ENCODE measurements around the gene CLINT1. TPM values are rescaled to one million over a fixed set of nuclear protein-coding genes. Genes with fewer than 3 reads are reported as not detected.

CLINT1 gene
- total and polyA plus RNA-seq, 2 of the 13 experiments (the other 11 are each of a cell fraction or from before 2014, with no cell fraction given) = 64.0 to 104 TPM

- TF ChIP-seq HINFP (CRISPR knock-in tag; IDR thresholded peaks at IDR 0.05; ENCODE audit: low read depth) = no peak
- no peak for TF ChIP-seq ZNF615 (CRISPR knock-in tag; IDR thresholded peaks at IDR 0.05; ENCODE audit: borderline replicate concordance)
- TF ChIP-seq ZNF256 (CRISPR knock-in tag; conservative IDR thresholded peaks at IDR 0.05) = no peak
- no peak for TF ChIP-seq PHF8 (CRISPR knock-in tag; IDR thresholded peaks at IDR 0.05)
- no peak for TF ChIP-seq ZNF773 (CRISPR knock-in tag; IDR thresholded peaks at IDR 0.05; ENCODE audit: borderline replicate concordance)
- TF ChIP-seq ZBTB42 (CRISPR knock-in tag; IDR thresholded peaks at IDR 0.05) = no peak
- no peak for TF ChIP-seq CBX1 (IDR thresholded peaks at IDR 0.05; ENCODE audit: low read depth)
- TF ChIP-seq ZNF652 (CRISPR knock-in tag; IDR thresholded peaks at IDR 0.05; ENCODE audit: borderline replicate concordance, low read depth) = peak; percentile 30; the same call in 1 of the 2 replicates
- no peak for TF ChIP-seq ZUFSP (CRISPR knock-in tag; IDR thresholded peaks at IDR 0.05; ENCODE audit: borderline replicate concordance)
- TF ChIP-seq TARDBP (CRISPR knock-in tag; IDR thresholded peaks at IDR 0.05) = no peak
- TF ChIP-seq ZNF296 (CRISPR knock-in tag; conservative IDR thresholded peaks at IDR 0.05) = no peak
- TF ChIP-seq ZNF281 (CRISPR knock-in tag; IDR thresholded peaks at IDR 0.05; ENCODE audit: borderline replicate concordance) = no peak
- TF ChIP-seq ZKSCAN8 (CRISPR knock-in tag; IDR thresholded peaks at IDR 0.05; ENCODE audit: borderline replicate concordance) = no peak
- TF ChIP-seq PRPF4 (IDR thresholded peaks at IDR 0.05; ENCODE audit: low read depth, low read length, poor library complexity, severe bottlenecking) = no peak
- peak; percentile 26; the same call in 1 of the 2 replicates for TF ChIP-seq ZSCAN5A (CRISPR knock-in tag; IDR thresholded peaks at IDR 0.05; ENCODE audit: borderline replicate concordance)
- no peak for TF ChIP-seq THAP7 (CRISPR knock-in tag; IDR thresholded peaks at IDR 0.05)
- TF ChIP-seq ZNF850 (CRISPR knock-in tag; conservative IDR thresholded peaks at IDR 0.05) = no peak
- no peak for TF ChIP-seq GTF2F1 (IDR thresholded peaks at IDR 0.05; ENCODE audit: low read length)
- peak; percentile 28; the same call in 1 of the 2 replicates for TF ChIP-seq GATAD2A (CRISPR knock-in tag; IDR thresholded peaks at IDR 0.05)
Measured at GRCh38 chr5:157821822-157822622, 36.9 kb downstream of the CLINT1 start (continued).

Data from HepG2 (cell line).